HG03442 (cell line): ENCODE data around the gene HIP1.
"Not testable (repeated sequence)": the region's sequence is repeated elsewhere in the genome, so short reads cannot be mapped to it uniquely, and the experiment has no call there.

Experiments used
- ATAC-seq: cut with Tn5 transposase; IDR thresholded peaks from one replicate; pipeline ENCODE4 v1.9.1; 2021; ENCODE audit warnings: mild to moderate bottlenecking, moderate library complexity; ENCODE audit not compliant: unreplicated experiment

The HIP1 gene

GRCh38 chr7:75584354-75584753, 154.4 kb downstream of the HIP1 start:
- no peak for ATAC-seq

GRCh38 chr7:75583255-75583654, 155.5 kb downstream of the HIP1 start:
- ATAC-seq = no peak

- no peak for ATAC-seq
Measured at GRCh38 chr7:75579899-75580298, 158.8 kb downstream of the HIP1 start.

- ATAC-seq = no peak
Measured at GRCh38 chr7:75578081-75578480, 160.7 kb downstream of the HIP1 start.

GRCh38 chr7:75575488-75576121, 163.1 kb downstream of the HIP1 start:
- ATAC-seq = no peak

- ATAC-seq = no peak
Measured at GRCh38 chr7:75573477-75574019, 165.2 kb downstream of the HIP1 start.

GRCh38 chr7:75572814-75573213, 165.9 kb downstream of the HIP1 start:
- no peak for ATAC-seq

GRCh38 chr7:75572396-75572795, 166.3 kb downstream of the HIP1 start:
- ATAC-seq = no peak

GRCh38 chr7:75571209-75571608, 167.5 kb downstream of the HIP1 start:
- no peak for ATAC-seq

- ATAC-seq = not testable (repeated sequence)
Measured at GRCh38 chr7:75569629-75570282, 169.0 kb downstream of the HIP1 start.

- no peak for ATAC-seq
Measured at GRCh38 chr7:75567948-75568595, 170.7 kb downstream of the HIP1 start.

- no peak for ATAC-seq
Measured at GRCh38 chr7:75565132-75565837, 173.5 kb downstream of the HIP1 start.

- ATAC-seq = no peak
Measured at GRCh38 chr7:75563171-75563570, 175.6 kb downstream of the HIP1 start.

- no peak for ATAC-seq
Measured at GRCh38 chr7:75559976-75560365, 178.8 kb downstream of the HIP1 start.

- no peak for ATAC-seq
Measured at GRCh38 chr7:75559355-75559975, 179.3 kb downstream of the HIP1 start.

- ATAC-seq = not testable (repeated sequence)
Measured at GRCh38 chr7:75556835-75557234, 181.9 kb downstream of the HIP1 start.

- ATAC-seq = no peak
Measured at GRCh38 chr7:75555736-75556135, 183.0 kb downstream of the HIP1 start.

- ATAC-seq = no peak
Measured at GRCh38 chr7:75546237-75547015, 192.3 kb downstream of the HIP1 start.

- ATAC-seq = no peak
Measured at GRCh38 chr7:75537731-75538130, 201.0 kb downstream of the HIP1 start.

GRCh38 chr7:75536940-75537538, 201.7 kb downstream of the HIP1 start:
- ATAC-seq = no peak
